SK-N-SH treated with all-trans-retinoic acid at 6 μM for 48 hours (cell line): ENCODE data around the gene KLK5.
A peak's percentile ranks its signal among the peaks of the same experiment; 100 is the strongest.

Experiments
- ATAC-seq: fragments of 200-7000 bp; cut with Tn5 transposase; 3 replicates; pipeline ENCODE4 v1.9.1; 2020; ENCODE audit warnings: mild to moderate bottlenecking, moderate library complexity
- ARNTL ChIP-seq: fragments of 450-650 bp; formaldehyde crosslinking; IDR thresholded peaks from 2 replicates; pipeline ENCODE4 v1.5.0; 2020; ENCODE audit warnings: low read depth, mild to moderate bottlenecking, moderate library complexity, borderline replicate concordance
- BACH2 ChIP-seq: fragments of 250-450 bp; sonication (Bioruptor Pico); IDR thresholded peaks from 2 replicates; pipeline ENCODE4 v1.9.0; 2021; ENCODE audit warnings: mild to moderate bottlenecking, borderline replicate concordance
- ESRRG ChIP-seq: fragments of 250-450 bp; sonication (Bioruptor Pico); IDR thresholded peaks from 2 replicates; pipeline ENCODE4 v1.6.1; 2021; ENCODE audit warnings: mild to moderate bottlenecking
- GLIS3 ChIP-seq: fragments of 250-450 bp; sonication (Bioruptor Pico); IDR thresholded peaks from 2 replicates; pipeline ENCODE4 v1.5.0; 2020; ENCODE audit warnings: mild to moderate bottlenecking, moderate library complexity
- ISL1 ChIP-seq: fragments of 250-450 bp; sonication (Bioruptor Pico); IDR thresholded peaks from 2 replicates; pipeline ENCODE4 v2.1.2; 2022; ENCODE audit warnings: mild to moderate bottlenecking, moderate library complexity
- OSR1 ChIP-seq: fragments of 250-450 bp; sonication (Bioruptor Pico); IDR thresholded peaks from 2 replicates; pipeline ENCODE4 v1.8.0; 2022; ENCODE audit warnings: moderate library complexity, mild to moderate bottlenecking, inconsistent platforms
- RARB ChIP-seq: fragments of 250-450 bp; sonication (Bioruptor Pico); IDR thresholded peaks from 2 replicates; pipeline ENCODE4 v1.8.0; 2021; ENCODE audit warnings: mild to moderate bottlenecking, moderate library complexity
- SNAI2 ChIP-seq: fragments of 250-450 bp; sonication (Bioruptor Pico); IDR thresholded peaks from 2 replicates; pipeline ENCODE4 v1.5.0; 2020; ENCODE audit warnings: mild to moderate bottlenecking, moderate library complexity
- TCF4 ChIP-seq: fragments of 250-450 bp; sonication (Bioruptor Pico); IDR thresholded peaks from 2 replicates; pipeline ENCODE4 v1.8.0; 2021; ENCODE audit warnings: mild to moderate bottlenecking, moderate library complexity, borderline replicate concordance
- ZFP30 ChIP-seq: fragments of 450-650 bp; formaldehyde crosslinking; IDR thresholded peaks from 2 replicates; pipeline ENCODE4 v1.5.0; 2022; ENCODE audit warnings: mild to moderate bottlenecking, moderate library complexity
- ZNF565 ChIP-seq: fragments of 450-650 bp; formaldehyde crosslinking; conservative IDR thresholded peaks from 2 replicates; pipeline ENCODE4 v1.5.0; 2020; ENCODE audit warnings: low read depth, mild to moderate bottlenecking, moderate library complexity
- TF ChIP-seq, protein P1 (sequence below): fragments of 250-450 bp; sonication (Bioruptor Pico); IDR thresholded peaks from 2 replicates; pipeline ENCODE4 v1.5.1; 2020; ENCODE audit warnings: low read depth, mild to moderate bottlenecking, moderate library complexity
- TF ChIP-seq, protein P2 (sequence below): fragments of 250-450 bp; sonication (Bioruptor Pico); IDR thresholded peaks from 2 replicates; pipeline ENCODE4 v1.8.0; 2020; ENCODE audit warnings: mild to moderate bottlenecking, moderate library complexity, borderline replicate concordance
- TF ChIP-seq, protein P3 (sequence below): fragments of 250-450 bp; sonication (Bioruptor Pico); IDR thresholded peaks from 2 replicates; pipeline ENCODE4 v1.8.0; 2021; ENCODE audit warnings: low read depth, mild to moderate bottlenecking, moderate library complexity, borderline replicate concordance
- TF ChIP-seq, protein P4 (sequence below): fragments of 250-450 bp; sonication (Bioruptor Pico); IDR thresholded peaks from 2 replicates; pipeline ENCODE4 v1.5.0; 2020; ENCODE audit warnings: mild to moderate bottlenecking, moderate library complexity

Gene KLK5

DNA sequence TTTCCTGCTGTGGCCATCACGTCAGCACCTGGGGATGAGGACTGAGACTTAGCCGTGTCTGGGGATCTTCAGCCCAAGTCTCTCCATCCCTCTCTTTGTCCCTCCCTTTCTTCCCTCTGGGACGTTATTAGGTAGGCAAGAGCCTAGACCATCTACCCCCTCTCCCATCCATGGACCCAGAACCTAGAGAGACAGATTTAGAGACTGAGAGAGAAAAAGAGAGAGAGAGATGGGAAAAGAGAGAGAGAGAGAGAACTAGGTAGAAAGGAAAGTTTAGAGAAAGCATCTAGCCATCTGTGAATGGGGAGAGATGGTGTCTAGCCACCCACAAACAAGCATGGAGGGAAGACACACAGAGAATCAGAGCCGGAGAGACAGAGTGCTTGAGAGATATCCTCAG is 42.1 kb downstream of the KLK5 start:
- no peak for ATAC-seq
- TF ChIP-seq BACH2 (no peak), GLIS3 (CRISPR knock-in tag) (no peak), RARB (CRISPR knock-in tag) (no peak), ZFP30 (CRISPR knock-in tag) (no peak), ARNTL (CRISPR knock-in tag) (no peak), ISL1 (CRISPR knock-in tag) (no peak), ZNF565 (CRISPR knock-in tag) (no peak), OSR1 (CRISPR knock-in tag) (no peak), TCF4 (CRISPR knock-in tag) (no peak)
- TF ChIP-seq, protein P1, sequence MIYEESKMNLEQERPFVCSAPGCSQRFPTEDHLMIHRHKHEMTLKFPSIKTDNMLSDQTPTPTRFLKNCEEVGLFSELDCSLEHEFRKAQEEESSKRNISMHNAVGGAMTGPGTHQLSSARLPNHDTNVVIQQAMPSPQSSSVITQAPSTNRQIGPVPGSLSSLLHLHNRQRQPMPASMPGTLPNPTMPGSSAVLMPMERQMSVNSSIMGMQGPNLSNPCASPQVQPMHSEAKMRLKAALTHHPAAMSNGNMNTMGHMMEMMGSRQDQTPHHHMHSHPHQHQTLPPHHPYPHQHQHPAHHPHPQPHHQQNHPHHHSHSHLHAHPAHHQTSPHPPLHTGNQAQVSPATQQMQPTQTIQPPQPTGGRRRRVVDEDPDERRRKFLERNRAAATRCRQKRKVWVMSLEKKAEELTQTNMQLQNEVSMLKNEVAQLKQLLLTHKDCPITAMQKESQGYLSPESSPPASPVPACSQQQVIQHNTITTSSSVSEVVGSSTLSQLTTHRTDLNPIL (CRISPR knock-in tag), result no peak
- TF ChIP-seq, protein P2, sequence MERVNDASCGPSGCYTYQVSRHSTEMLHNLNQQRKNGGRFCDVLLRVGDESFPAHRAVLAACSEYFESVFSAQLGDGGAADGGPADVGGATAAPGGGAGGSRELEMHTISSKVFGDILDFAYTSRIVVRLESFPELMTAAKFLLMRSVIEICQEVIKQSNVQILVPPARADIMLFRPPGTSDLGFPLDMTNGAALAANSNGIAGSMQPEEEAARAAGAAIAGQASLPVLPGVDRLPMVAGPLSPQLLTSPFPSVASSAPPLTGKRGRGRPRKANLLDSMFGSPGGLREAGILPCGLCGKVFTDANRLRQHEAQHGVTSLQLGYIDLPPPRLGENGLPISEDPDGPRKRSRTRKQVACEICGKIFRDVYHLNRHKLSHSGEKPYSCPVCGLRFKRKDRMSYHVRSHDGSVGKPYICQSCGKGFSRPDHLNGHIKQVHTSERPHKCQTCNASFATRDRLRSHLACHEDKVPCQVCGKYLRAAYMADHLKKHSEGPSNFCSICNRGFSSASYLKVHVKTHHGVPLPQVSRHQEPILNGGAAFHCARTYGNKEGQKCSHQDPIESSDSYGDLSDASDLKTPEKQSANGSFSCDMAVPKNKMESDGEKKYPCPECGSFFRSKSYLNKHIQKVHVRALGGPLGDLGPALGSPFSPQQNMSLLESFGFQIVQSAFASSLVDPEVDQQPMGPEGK, result no peak
- TF ChIP-seq, protein P3, sequence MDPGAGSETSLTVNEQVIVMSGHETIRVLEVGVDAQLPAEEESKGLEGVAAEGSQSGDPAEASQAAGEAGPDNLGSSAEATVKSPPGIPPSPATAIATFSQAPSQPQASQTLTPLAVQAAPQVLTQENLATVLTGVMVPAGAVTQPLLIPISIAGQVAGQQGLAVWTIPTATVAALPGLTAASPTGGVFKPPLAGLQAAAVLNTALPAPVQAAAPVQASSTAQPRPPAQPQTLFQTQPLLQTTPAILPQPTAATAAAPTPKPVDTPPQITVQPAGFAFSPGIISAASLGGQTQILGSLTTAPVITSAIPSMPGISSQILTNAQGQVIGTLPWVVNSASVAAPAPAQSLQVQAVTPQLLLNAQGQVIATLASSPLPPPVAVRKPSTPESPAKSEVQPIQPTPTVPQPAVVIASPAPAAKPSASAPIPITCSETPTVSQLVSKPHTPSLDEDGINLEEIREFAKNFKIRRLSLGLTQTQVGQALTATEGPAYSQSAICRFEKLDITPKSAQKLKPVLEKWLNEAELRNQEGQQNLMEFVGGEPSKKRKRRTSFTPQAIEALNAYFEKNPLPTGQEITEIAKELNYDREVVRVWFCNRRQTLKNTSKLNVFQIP, result no peak
- TF ChIP-seq, protein P4, sequence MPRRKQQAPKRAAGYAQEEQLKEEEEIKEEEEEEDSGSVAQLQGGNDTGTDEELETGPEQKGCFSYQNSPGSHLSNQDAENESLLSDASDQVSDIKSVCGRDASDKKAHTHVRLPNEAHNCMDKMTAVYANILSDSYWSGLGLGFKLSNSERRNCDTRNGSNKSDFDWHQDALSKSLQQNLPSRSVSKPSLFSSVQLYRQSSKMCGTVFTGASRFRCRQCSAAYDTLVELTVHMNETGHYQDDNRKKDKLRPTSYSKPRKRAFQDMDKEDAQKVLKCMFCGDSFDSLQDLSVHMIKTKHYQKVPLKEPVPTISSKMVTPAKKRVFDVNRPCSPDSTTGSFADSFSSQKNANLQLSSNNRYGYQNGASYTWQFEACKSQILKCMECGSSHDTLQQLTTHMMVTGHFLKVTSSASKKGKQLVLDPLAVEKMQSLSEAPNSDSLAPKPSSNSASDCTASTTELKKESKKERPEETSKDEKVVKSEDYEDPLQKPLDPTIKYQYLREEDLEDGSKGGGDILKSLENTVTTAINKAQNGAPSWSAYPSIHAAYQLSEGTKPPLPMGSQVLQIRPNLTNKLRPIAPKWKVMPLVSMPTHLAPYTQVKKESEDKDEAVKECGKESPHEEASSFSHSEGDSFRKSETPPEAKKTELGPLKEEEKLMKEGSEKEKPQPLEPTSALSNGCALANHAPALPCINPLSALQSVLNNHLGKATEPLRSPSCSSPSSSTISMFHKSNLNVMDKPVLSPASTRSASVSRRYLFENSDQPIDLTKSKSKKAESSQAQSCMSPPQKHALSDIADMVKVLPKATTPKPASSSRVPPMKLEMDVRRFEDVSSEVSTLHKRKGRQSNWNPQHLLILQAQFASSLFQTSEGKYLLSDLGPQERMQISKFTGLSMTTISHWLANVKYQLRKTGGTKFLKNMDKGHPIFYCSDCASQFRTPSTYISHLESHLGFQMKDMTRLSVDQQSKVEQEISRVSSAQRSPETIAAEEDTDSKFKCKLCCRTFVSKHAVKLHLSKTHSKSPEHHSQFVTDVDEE, result no peak

DNA sequence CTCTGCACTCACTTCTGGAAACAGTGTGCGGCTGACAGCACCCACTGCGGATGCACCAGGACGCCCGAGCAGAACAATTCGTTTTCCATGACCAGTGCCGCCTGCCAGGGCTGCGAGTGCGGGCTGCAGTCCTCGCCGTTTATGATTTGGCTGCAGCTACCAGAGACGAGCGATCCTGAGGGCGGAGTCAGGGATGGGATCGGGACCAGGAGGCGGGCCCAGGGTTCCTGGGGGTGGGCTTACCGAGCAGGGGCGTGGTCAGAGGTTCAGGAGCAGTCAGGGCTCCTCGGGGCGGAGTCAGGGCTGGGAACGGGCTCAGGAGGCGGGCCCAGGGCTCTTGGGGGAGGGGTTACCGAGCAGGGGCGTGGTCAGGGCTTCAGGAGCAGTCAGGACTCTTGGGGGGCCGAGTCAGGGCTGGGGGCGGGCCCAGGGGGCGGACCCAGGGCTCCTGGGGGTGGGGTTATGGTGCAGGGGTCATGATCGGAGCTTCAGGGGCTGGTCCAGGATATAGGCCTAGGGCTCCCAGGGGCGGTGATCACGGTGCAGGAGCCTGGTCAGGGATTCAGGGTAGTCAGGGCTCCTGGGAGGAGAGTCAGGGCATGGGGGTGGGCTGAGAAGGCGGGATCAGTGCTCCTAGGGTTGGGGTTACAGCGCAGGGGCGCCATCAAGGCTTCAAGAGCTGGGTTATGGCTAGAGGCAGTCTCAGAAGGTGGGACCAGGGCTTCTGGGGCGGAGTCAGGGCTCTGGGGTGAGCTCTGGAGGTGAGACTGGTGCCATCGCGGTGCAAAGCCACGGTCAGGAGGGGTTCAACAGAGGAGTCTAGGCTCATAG is 43.4 kb downstream of the KLK5 start:
- ATAC-seq, result peak; percentile 84
- TF ChIP-seq ESRRG (CRISPR knock-in tag) (no peak), SNAI2 (CRISPR knock-in tag) (no peak)
- TF ChIP-seq, all 23 proteins: peak for 0

DNA sequence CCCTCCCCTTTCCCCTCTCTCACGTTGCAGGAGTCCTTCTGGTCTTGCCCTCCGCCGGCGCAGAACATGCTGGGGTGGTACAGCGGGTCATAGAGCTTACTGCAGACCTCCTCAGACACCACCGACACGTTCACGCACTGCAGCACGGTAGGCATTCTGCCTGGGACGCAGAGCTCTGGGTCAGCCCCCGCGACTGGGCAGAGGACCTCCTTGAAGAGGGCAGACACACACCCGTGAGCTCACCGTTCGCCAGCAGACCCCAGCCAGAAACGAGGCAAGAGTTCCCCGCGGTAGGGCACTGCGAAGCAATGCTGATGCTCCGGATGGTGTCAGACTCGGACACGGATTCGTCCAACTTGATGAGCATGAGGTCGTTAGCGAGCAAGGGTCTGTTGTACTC is 44.5 kb downstream of the KLK5 start:
- no peak for ATAC-seq
- no peak for TF ChIP-seq ARNTL (CRISPR knock-in tag)
- TF ChIP-seq BACH2, result no peak
- TF ChIP-seq, protein P3, result no peak
- no peak for TF ChIP-seq OSR1 (CRISPR knock-in tag)
- TF ChIP-seq RARB (CRISPR knock-in tag), result no peak
- TF ChIP-seq, protein P1 (CRISPR knock-in tag), result no peak
- TF ChIP-seq, protein P2, result no peak
